Dermis microvascular lymphatic vessel endothelial cell (primary cell): ENCODE results near the gene MZT1. TPM values are rescaled to one million over a fixed set of nuclear protein-coding genes. Genes with fewer than 3 reads are reported as not detected.

Experiments
- DNase-seq, 2 donors: peaks; one replicate each; pipeline versions ENCODE4 v3.0.0 to v3.0.0-alpha.2; 2010; ENCODE audit warnings: low read depth in 2 of 2
- total RNA-seq: library from RNA; depleted of rRNA; stranded (reverse); fragments of >200 nt; gene quantifications from 2 replicates; pipeline ENCODE4 v1.2.1, GENCODE V29; 2014

The MZT1 gene
- total RNA-seq, 1 donor from 2014 or later: 12.7 TPM

- no peak for DNase-seq
Observed at GRCh38 chr13:72686766-72687165, 40.7 kb downstream of the MZT1 start.

GRCh38 chr13:72680353-72680752 is 47.1 kb downstream of the MZT1 start:
- DNase-seq: no peak

GRCh38 chr13:72678312-72678711 is 49.1 kb downstream of the MZT1 start:
- peak in 1 of 2 donors; percentile 27 for DNase-seq

GRCh38 chr13:72677431-72677830 is 50.0 kb downstream of the MZT1 start:
- no peak for DNase-seq

GRCh38 chr13:72666391-72666790 is 61.0 kb downstream of the MZT1 start:
- DNase-seq: no peak

GRCh38 chr13:72662548-72662947 is 64.9 kb downstream of the MZT1 start:
- no peak for DNase-seq

Other genes starting within 250 kb of the MZT1 start
- 3.0 and 6.2 TPM in 2 replicates for gene BORA, start 294 bp upstream of the MZT1 start, total RNA-seq
- gene DIS3, start 54.3 kb upstream of the MZT1 start, total RNA-seq: 23.1 and 24.8 TPM in 2 replicates
- gene PIBF1, start 54.5 kb upstream of the MZT1 start, total RNA-seq: 6.7 and 11.8 TPM in 2 replicates